K562 (cell line): ENCODE results near the gene MAP1LC3B. TPM values are rescaled to one million over a fixed set of nuclear protein-coding genes. Genes with fewer than 3 reads are reported as not detected.

Experiments used
- CXXC5 ChIP-seq: fragments of 250-450 bp; sonication (Bioruptor Pico); IDR thresholded peaks from 2 replicates; pipeline ENCODE4 v1.8.0; 2022; ENCODE audit warnings: inconsistent platforms, mild to moderate bottlenecking, moderate library complexity
- ETV1 ChIP-seq: fragments of 450-650 bp; conservative IDR thresholded peaks from 2 replicates; pipeline ENCODE4 v1.6.1; 2016; ENCODE audit warnings: missing genetic modification characterization, control low read depth, low read depth, missing compliant biosample characterization
- GATAD2B ChIP-seq: fragments of 450-650 bp; IDR thresholded peaks from 2 replicates; pipeline ENCODE4 v1.6.1; 2017; ENCODE audit warnings: mild to moderate bottlenecking, borderline replicate concordance
- GTF2F1 ChIP-seq: IDR thresholded peaks from 2 replicates; pipeline ENCODE4 v1.6.1; 2011; ENCODE audit warnings: low read depth, low read length, improper control_type of control experiment
- HMGN3 ChIP-seq: IDR thresholded peaks from 2 replicates; pipeline ENCODE4 v1.6.1; 2011; ENCODE audit warnings: borderline replicate concordance, low read depth, mild to moderate bottlenecking, mixed read lengths, low read length; ENCODE audit not compliant: insufficient read length; ENCODE audit errors: extremely low read depth
- PHTF2 ChIP-seq: fragments of 250-450 bp; sonication (Bioruptor Pico); IDR thresholded peaks from 2 replicates; pipeline ENCODE4 v1.5.0; 2021; ENCODE audit warnings: mild to moderate bottlenecking
- PTRF ChIP-seq: fragments of 450-650 bp; IDR thresholded peaks from 2 replicates; pipeline ENCODE4 v1.6.1; 2016; ENCODE audit warnings: mild to moderate bottlenecking, missing genetic modification characterization, missing compliant biosample characterization
- RBM25 ChIP-seq: fragments of 200-400 bp; formaldehyde crosslinking; IDR thresholded peaks from 2 replicates; pipeline ENCODE4 v1.6.1; 2018; ENCODE audit warnings: low read length, low read depth, moderate library complexity; ENCODE audit not compliant: severe bottlenecking
- RUNX1 ChIP-seq: sonication (generic); IDR thresholded peaks from 2 replicates; pipeline ENCODE4 v1.6.1; 2016; ENCODE audit warnings: antibody characterized with exemption, low read depth
- SMAD4 ChIP-seq: fragments of 250-450 bp; sonication (Bioruptor Pico); conservative IDR thresholded peaks from 2 replicates; pipeline ENCODE4 v1.8.0; 2021; ENCODE audit warnings: inconsistent platforms, mild to moderate bottlenecking, moderate library complexity
- SMARCA4 ChIP-seq: fragments of 450-650 bp; IDR thresholded peaks from 2 replicates; pipeline ENCODE4 v1.6.1; 2016
- SMARCC2 ChIP-seq: fragments of 450-650 bp; IDR thresholded peaks from 2 replicates; pipeline ENCODE4 v1.6.1; 2017; ENCODE audit warnings: antibody characterized with exemption, moderate library complexity, mild to moderate bottlenecking, low read depth
- TAL1 ChIP-seq: fragments of 450-650 bp; IDR thresholded peaks from 2 replicates; pipeline ENCODE4 v1.6.1; 2016; ENCODE audit warnings: mild to moderate bottlenecking
- ZKSCAN8 ChIP-seq: fragments of 200-800 bp; sonication (Bioruptor generic); IDR thresholded peaks from 2 replicates; pipeline ENCODE4 v1.6.1; 2016; ENCODE audit warnings: missing genetic modification characterization, missing compliant biosample characterization
- polyA plus RNA-seq, 8 experiments: library from polyadenylated mRNA; depleted of rRNA in 4 of 8; stranded (reverse) in 5 of 8; unstranded in 3 of 8; fragments of >200 nt; fragmentation: Nextera tagmentation in 2 of 8; fragmentation: Illumina TruSeq in 1 of 8; extraction: Ambion mirVana in 2 of 8; extraction: Trizol in 1 of 8; gene quantifications; 2 replicates each; pipeline versions ENCODE4 v1.2.1 to v1.2.3, GENCODE V29; 2011 to 2014; ENCODE audit warnings: inconsistent platforms in 1 of 8, missing spikeins in 1 of 8
- total RNA-seq, 7 experiments: library from RNA; depleted of rRNA in 6 of 7; stranded (reverse); fragments of >200 nt in 6 of 7; fragmentation: Illumina TruSeq in 2 of 7; extraction: Trizol in 2 of 7; gene quantifications; 2 replicates each; pipeline versions ENCODE4 v1.2.1 to v1.2.3, GENCODE V29; 2011 to 2021; ENCODE audit warnings: low replicate concordance in 1 of 7
- TF ChIP-seq, protein P1 (sequence below), 2 experiments: fragments of 450-650 bp; IDR thresholded peaks; 2 replicates each; pipeline ENCODE4 v1.6.1; 2016
- TF ChIP-seq, protein P2 (sequence below): fragments of 450-650 bp; IDR thresholded peaks from 2 replicates; pipeline ENCODE4 v1.6.1; 2017; ENCODE audit warnings: antibody characterized with exemption, mild to moderate bottlenecking
- TF ChIP-seq, protein P3 (sequence below): fragments of 450-650 bp; formaldehyde crosslinking; IDR thresholded peaks from 2 replicates; pipeline ENCODE4 v1.4.0; 2020; ENCODE audit warnings: mild to moderate bottlenecking, moderate library complexity
- TF ChIP-seq, protein P4 (sequence below): sonication (generic); formaldehyde crosslinking; IDR thresholded peaks from 2 replicates; pipeline ENCODE4 v1.8.1; 2023; ENCODE audit warnings: mild to moderate bottlenecking, missing genetic modification reagents

Gene MAP1LC3B
- total and polyA plus RNA-seq, 9 of the 15 experiments (the other 6 are each of a cell fraction or from before 2014, with no cell fraction given) = 16.0 to 81.5 (median 36.7) TPM

DNA sequence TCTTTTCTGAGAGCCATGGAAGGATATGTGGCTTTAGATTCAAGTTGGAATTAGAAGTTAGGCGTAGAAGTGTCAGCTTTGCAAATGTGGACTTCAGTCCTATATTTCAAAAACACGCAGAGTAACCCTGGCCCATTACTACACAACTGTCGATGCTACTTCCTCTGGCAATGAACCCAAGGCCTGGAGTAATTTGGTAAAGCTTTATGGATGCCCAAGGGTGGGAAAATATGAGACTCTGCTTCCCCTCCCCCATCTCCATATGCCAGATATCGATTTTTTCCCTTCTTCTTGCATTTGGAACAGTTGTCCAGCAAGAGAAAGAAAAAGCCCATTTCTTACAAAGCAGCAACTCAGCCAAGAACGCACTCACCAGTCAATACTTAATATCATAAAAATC lies 2.9 kb upstream of the MAP1LC3B start (continued):
- no peak for TF ChIP-seq GTF2F1
- no peak for TF ChIP-seq RUNX1
- TF ChIP-seq SMARCA4 = no peak
- TF ChIP-seq, protein P1, sequence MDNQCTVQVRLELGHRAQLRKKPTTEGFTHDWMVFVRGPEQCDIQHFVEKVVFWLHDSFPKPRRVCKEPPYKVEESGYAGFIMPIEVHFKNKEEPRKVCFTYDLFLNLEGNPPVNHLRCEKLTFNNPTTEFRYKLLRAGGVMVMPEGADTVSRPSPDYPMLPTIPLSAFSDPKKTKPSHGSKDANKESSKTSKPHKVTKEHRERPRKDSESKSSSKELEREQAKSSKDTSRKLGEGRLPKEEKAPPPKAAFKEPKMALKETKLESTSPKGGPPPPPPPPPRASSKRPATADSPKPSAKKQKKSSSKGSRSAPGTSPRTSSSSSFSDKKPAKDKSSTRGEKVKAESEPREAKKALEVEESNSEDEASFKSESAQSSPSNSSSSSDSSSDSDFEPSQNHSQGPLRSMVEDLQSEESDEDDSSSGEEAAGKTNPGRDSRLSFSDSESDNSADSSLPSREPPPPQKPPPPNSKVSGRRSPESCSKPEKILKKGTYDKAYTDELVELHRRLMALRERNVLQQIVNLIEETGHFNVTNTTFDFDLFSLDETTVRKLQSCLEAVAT (IDR thresholded peaks at IDR 0.05) = 0 out of 4 replicates have a peak, but pooled peaks of 1 of the 2 experiments have one; percentile 32
- TF ChIP-seq TAL1 = no peak
- TF ChIP-seq HMGN3 = no peak
- TF ChIP-seq, protein P2, sequence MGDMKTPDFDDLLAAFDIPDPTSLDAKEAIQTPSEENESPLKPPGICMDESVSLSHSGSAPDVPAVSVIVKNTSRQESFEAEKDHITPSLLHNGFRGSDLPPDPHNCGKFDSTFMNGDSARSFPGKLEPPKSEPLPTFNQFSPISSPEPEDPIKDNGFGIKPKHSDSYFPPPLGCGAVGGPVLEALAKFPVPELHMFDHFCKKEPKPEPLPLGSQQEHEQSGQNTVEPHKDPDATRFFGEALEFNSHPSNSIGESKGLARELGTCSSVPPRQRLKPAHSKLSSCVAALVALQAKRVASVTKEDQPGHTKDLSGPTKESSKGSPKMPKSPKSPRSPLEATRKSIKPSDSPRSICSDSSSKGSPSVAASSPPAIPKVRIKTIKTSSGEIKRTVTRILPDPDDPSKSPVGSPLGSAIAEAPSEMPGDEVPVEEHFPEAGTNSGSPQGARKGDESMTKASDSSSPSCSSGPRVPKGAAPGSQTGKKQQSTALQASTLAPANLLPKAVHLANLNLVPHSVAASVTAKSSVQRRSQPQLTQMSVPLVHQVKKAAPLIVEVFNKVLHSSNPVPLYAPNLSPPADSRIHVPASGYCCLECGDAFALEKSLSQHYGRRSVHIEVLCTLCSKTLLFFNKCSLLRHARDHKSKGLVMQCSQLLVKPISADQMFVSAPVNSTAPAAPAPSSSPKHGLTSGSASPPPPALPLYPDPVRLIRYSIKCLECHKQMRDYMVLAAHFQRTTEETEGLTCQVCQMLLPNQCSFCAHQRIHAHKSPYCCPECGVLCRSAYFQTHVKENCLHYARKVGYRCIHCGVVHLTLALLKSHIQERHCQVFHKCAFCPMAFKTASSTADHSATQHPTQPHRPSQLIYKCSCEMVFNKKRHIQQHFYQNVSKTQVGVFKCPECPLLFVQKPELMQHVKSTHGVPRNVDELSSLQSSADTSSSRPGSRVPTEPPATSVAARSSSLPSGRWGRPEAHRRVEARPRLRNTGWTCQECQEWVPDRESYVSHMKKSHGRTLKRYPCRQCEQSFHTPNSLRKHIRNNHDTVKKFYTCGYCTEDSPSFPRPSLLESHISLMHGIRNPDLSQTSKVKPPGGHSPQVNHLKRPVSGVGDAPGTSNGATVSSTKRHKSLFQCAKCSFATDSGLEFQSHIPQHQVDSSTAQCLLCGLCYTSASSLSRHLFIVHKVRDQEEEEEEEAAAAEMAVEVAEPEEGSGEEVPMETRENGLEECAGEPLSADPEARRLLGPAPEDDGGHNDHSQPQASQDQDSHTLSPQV = peak; percentile 75
- TF ChIP-seq SMARCC2 = 0 out of 2 replicates have a peak, but pooled peaks have one; percentile 1
- peak; percentile 28; the same call in 1 of the 2 replicates for TF ChIP-seq PTRF (tag)
- 0 out of 2 replicates have a peak, but pooled peaks have one; percentile 27 for TF ChIP-seq ZKSCAN8 (CRISPR knock-in tag)
- TF ChIP-seq, protein P3, sequence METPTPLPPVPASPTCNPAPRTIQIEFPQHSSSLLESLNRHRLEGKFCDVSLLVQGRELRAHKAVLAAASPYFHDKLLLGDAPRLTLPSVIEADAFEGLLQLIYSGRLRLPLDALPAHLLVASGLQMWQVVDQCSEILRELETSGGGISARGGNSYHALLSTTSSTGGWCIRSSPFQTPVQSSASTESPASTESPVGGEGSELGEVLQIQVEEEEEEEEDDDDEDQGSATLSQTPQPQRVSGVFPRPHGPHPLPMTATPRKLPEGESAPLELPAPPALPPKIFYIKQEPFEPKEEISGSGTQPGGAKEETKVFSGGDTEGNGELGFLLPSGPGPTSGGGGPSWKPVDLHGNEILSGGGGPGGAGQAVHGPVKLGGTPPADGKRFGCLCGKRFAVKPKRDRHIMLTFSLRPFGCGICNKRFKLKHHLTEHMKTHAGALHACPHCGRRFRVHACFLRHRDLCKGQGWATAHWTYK = 0 out of 2 replicates have a peak, but pooled peaks have one; percentile 32
- peak; percentile 38; the same call in 1 of the 2 replicates for TF ChIP-seq SMAD4 (CRISPR knock-in tag)
- no peak for TF ChIP-seq PHTF2
- no peak for TF ChIP-seq RBM25
- peak; percentile 11; the same call in 1 of the 2 replicates for TF ChIP-seq GATAD2B
- TF ChIP-seq ETV1 (tag) = no peak
- peak; percentile 32; the same call in 1 of the 2 replicates for TF ChIP-seq CXXC5 (CRISPR knock-in tag)
- TF ChIP-seq, protein P4, sequence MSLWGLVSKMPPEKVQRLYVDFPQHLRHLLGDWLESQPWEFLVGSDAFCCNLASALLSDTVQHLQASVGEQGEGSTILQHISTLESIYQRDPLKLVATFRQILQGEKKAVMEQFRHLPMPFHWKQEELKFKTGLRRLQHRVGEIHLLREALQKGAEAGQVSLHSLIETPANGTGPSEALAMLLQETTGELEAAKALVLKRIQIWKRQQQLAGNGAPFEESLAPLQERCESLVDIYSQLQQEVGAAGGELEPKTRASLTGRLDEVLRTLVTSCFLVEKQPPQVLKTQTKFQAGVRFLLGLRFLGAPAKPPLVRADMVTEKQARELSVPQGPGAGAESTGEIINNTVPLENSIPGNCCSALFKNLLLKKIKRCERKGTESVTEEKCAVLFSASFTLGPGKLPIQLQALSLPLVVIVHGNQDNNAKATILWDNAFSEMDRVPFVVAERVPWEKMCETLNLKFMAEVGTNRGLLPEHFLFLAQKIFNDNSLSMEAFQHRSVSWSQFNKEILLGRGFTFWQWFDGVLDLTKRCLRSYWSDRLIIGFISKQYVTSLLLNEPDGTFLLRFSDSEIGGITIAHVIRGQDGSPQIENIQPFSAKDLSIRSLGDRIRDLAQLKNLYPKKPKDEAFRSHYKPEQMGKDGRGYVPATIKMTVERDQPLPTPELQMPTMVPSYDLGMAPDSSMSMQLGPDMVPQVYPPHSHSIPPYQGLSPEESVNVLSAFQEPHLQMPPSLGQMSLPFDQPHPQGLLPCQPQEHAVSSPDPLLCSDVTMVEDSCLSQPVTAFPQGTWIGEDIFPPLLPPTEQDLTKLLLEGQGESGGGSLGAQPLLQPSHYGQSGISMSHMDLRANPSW (CRISPR knock-in tag) = no peak
